Memory B cell (primary cell): ENCODE data around the gene TSPAN32.

Source experiments
- ATAC-seq: fragments of 150-1000 bp; cut with Tn5 transposase; 2 replicates; pipeline ENCODE4 v1.10.0; 2021; ENCODE audit warnings: low read depth, mild to moderate bottlenecking, moderate library complexity
- DNase-seq, 2 donors: peaks; one replicate each; pipeline ENCODE4 v3.0.0; 2022; ENCODE audit warnings: low spot score in 2 of 2
- H3K27ac Mint-ChIP-seq: one replicate; pipeline ENCODE4 v1.8.0; 2022; ENCODE audit warnings: mild to moderate bottlenecking, moderate library complexity, mixed read lengths
- H3K27me3 Mint-ChIP-seq: one replicate; pipeline ENCODE4 v1.8.0; 2022; ENCODE audit warnings: mixed read lengths
- H3K36me3 Mint-ChIP-seq: one replicate; pipeline ENCODE4 v1.8.0; 2022; ENCODE audit warnings: mild to moderate bottlenecking, mixed read lengths
- H3K4me1 Mint-ChIP-seq: one replicate; pipeline ENCODE4 v1.8.0; 2022; ENCODE audit warnings: mixed read lengths
- H3K4me3 Mint-ChIP-seq: one replicate; pipeline ENCODE4 v1.8.0; 2022; ENCODE audit warnings: mild to moderate bottlenecking, moderate library complexity, mixed read lengths
- H3K9me3 Mint-ChIP-seq: one replicate; pipeline ENCODE4 v1.8.0; 2022; ENCODE audit warnings: mixed read lengths

TSPAN32 gene

DNA sequence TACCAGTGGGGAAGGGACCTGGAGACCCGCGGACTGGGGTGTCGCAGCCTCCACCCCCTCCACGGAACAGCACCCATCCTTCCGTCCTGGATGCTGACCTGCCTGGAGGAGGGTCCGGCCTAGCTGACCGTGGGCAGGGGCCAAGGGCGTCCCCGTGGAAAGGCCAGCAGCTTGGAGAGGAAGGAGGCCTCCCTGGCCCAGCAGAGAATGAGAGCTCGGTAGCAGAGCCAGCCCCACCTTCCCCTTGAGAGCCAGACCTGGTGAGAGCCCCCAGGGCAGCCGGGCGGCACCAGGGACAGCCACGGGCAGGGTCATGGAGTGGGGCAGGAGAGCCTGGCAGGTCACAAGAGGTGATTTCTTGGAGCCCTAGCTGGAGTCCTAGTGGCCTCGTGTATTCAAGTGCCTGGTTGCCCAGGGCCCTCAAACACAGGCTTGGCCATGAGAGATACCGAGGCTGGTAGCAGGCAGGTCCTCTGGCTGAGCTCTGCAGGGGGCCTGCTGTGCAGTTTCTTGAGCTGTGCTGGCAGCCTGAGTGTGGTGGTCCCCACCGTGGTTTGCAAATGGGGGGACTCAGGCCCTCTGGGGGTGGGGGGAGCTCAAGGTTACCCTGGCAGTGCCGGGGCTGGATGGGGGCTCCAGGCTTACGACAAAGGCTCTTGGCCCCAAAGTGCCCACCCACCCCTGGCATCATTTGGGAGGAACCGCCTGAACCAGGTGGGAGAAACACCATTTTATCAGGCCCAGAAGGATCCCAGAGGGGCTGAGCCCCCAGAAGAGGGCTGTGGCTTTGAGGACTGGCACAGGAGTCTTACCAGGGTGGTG, 7.6 kb downstream of the TSPAN32 start:
- peaks cover 3% of the 10 kb centered on the region for H3K27me3 Mint-ChIP-seq
- no peak for DNase-seq
- H3K4me1 Mint-ChIP-seq: peaks cover 10% of the 10 kb centered on the region
- no peak overlapping the region for H3K4me3 Mint-ChIP-seq
- no peak for ATAC-seq
- H3K27ac Mint-ChIP-seq: no peak overlapping the region
- no peaks in the 10 kb centered on the region for H3K36me3 Mint-ChIP-seq
- H3K9me3 Mint-ChIP-seq: no peaks in the 10 kb centered on the region

DNA sequence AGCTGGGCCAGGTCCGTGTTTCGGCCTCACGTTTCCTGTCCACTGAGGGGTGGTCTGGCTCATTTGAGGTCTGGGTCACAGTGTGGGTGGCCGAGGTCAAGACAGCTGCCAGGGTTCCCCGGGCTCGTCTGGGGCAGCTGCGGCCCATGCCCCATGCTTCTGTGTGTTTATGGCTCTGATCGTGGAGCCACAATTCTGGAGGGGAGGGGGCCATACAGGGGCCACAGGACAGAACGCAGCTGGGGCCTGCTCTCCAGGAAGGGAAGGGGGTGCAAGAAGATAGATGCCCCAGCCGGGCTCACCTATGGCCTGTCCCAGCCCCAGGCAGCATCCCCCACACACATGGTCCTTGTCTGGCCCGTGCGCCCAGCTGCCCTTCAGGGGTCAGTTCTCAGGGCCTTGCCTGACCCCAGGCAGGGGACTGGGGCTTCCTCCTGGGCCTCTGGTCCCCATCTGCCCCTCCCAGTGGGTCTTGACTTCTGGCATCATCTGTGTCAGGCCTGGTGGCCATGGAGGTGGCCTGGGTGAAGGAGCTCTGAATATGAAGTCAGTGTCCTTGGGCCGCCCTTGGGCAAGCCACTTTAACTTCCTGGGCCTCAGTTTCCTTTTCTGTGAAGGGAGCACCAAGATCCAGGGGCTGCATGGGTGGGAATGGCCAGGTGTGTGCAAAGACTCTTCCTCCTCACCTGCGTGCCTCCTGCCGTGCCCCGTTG, 8.4 kb downstream of the TSPAN32 start:
- ATAC-seq: no peak
- Mint-ChIP-seq H3K4me3 (no peak overlapping the region), H3K36me3 (no peaks in the 10 kb centered on the region), H3K4me1 (peaks cover 10% of the 10 kb centered on the region), H3K27ac (no peak overlapping the region), H3K27me3 (peaks cover 5% of the 10 kb centered on the region), H3K9me3 (no peaks in the 10 kb centered on the region)
- DNase-seq: no peak

DNA sequence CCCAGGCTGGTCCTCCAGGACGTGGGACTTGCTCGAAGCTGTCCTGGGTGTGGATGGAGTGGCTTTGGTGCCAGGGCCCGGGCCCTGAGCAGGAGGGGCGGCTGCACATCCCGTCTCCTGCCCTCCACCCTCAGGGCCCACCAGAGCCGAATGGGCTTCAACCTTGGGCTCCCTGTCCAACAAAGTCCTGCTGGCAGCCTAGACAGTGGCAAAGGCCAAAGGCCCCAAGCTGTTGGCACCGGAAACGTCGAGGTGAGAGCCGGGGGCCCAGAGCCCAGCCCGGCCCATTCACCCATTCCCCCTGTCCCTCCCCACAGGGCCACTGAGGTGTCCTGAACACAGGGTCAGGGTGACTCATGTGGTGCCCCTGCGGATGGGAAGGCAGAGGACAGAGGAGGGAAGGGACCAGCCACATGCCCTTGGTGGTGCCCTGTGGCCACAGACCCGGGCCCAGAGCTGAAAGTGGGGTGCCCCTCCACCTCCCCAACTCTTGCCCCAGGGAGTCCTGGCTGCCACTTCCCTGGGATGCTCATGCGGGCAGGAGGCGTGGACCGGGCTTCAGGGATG, 9.1 kb downstream of the TSPAN32 start:
- no peak for ATAC-seq
- H3K4me3 Mint-ChIP-seq: no peak overlapping the region
- H3K4me1 Mint-ChIP-seq: peaks cover 6% of the 10 kb centered on the region
- H3K9me3 Mint-ChIP-seq: no peaks in the 10 kb centered on the region
- H3K27ac Mint-ChIP-seq: no peak overlapping the region
- H3K36me3 Mint-ChIP-seq: no peaks in the 10 kb centered on the region
- H3K27me3 Mint-ChIP-seq: peaks cover 5% of the 10 kb centered on the region
- no peak for DNase-seq

DNA sequence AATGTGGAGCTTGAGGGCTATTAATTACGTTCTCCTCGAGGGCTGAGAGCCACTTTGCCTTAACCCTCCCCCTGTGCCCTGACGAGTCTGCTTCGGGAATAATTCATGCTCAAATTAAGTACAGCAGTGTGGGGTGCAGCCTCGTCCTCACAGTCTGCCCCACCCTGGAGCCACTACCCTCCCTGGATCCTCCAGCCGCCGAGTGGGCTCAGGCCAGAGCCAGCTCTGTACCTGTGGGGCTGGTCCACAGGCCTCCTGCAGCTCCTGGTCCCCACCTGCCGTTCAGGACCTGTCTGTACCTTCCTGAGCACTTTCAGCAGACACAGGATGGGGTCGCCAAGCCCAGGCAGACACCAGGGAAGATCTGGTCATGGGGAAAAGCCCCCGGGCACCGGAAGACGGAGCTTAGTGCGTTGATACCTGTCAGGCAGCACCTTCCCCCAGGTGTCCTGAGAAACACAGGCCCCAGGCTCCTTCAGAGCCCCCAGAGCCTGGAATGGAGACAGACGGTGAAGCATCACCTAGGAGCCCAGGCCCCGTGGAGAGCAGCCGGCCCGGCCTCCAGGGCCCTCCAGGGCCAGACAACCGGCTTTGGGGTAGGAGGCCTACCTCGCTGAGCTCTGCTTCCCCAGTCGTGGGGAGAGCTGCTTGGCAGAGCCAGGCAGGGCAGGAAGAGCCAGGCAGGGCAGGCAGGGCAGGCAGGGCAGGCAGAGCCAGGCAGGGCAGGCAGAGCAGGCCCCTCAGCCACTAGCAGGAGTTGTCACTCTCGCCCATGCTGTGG, 9.7 kb downstream of the TSPAN32 start:
- Mint-ChIP-seq H3K27ac (no peak overlapping the region), H3K4me3 (no peak overlapping the region)

DNA sequence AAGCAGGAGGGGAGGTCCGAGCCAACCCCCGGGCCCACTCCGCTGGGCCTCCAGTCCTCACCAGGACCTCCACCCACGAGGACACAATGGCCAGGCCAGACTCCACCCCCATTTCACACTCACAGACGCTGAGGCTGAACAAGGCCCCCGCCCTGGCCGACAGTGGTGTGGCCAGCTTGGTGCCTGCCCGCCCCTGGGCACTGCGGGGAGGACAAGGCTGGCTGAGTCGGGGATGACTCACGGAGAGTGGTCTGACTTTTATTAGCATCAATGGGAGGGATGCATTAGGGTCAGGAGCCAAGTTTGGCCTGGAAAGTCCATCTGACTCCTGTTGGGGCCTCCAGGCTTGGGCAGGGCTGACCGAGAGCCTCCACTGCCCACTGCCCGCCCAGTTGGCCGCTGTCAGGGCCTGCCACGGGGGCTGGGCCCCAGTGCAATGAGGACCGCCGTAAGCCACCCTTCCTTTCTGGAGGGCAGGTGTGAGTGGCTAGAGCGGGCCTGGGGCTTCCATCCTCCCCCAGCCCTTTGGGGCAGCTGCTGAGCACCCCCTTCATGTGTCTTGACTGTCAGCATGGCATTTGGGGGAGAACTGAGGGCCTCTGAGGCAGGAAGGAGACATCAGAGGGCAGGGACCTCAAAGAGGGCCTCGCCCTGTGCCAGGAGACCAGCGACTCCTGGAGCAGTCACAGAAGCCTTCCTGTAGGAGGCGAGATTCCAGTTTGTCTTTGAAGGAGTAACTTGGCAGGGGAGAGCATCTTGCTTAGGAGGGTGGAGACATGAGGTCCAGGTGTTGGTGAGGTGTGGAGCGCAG, 10.6 kb downstream of the TSPAN32 start:
- H3K27ac Mint-ChIP-seq: no peak overlapping the region
- peaks cover 5% of the 10 kb centered on the region for H3K27me3 Mint-ChIP-seq
- DNase-seq: no peak
- H3K4me1 Mint-ChIP-seq: no peaks in the 10 kb centered on the region
- H3K9me3 Mint-ChIP-seq: no peaks in the 10 kb centered on the region
- no peak for ATAC-seq
- no peaks in the 10 kb centered on the region for H3K36me3 Mint-ChIP-seq
- no peak overlapping the region for H3K4me3 Mint-ChIP-seq

More for the DNA sequence above, 9.7 kb downstream of the TSPAN32 start:
- DNase-seq (no peak), ATAC-seq (no peak)
- Mint-ChIP-seq H3K36me3 (no peaks in the 10 kb centered on the region), H3K4me1 (peaks cover 1% of the 10 kb centered on the region), H3K27me3 (peaks cover 5% of the 10 kb centered on the region), H3K9me3 (no peaks in the 10 kb centered on the region)

- peaks cover 5% of the 10 kb centered on the region for H3K27me3 Mint-ChIP-seq
- H3K36me3 Mint-ChIP-seq: peaks cover 2% of the 10 kb centered on the region
- H3K27ac Mint-ChIP-seq: no peak overlapping the region
- no peaks in the 10 kb centered on the region for H3K9me3 Mint-ChIP-seq
- ATAC-seq: no peak
- no peak for DNase-seq
- H3K4me3 Mint-ChIP-seq: no peak overlapping the region
- no peaks in the 10 kb centered on the region for H3K4me1 Mint-ChIP-seq
Observed at GRCh38 chr11:2313051-2313951, 11.5 kb downstream of the TSPAN32 start.

DNA sequence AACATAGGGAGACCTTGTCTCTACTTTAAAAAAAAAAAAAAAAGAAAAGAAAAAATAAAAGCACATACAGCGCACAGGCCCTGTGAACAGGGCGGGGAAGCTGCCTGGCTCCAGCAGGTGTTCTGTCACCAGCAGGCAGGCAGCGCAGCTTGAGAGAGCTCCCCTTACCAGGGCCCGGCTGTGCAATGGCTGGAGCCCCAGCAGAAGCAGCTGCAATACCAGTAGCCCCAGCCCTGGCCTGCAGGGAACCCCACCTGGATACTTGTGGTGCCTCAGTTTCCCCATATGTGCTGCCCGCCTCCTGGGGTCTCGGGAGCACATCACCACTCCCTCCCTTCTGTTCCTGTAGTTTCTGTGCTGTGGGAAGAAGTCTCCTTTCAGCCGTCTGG, 12.3 kb downstream of the TSPAN32 start:
- Mint-ChIP-seq H3K36me3 (peaks cover 2% of the 10 kb centered on the region), H3K9me3 (no peaks in the 10 kb centered on the region), H3K27me3 (peaks cover 5% of the 10 kb centered on the region), H3K27ac (no peak overlapping the region), H3K4me3 (no peak overlapping the region), H3K4me1 (no peaks in the 10 kb centered on the region)
- ATAC-seq (no peak), DNase-seq (no peak)

DNA sequence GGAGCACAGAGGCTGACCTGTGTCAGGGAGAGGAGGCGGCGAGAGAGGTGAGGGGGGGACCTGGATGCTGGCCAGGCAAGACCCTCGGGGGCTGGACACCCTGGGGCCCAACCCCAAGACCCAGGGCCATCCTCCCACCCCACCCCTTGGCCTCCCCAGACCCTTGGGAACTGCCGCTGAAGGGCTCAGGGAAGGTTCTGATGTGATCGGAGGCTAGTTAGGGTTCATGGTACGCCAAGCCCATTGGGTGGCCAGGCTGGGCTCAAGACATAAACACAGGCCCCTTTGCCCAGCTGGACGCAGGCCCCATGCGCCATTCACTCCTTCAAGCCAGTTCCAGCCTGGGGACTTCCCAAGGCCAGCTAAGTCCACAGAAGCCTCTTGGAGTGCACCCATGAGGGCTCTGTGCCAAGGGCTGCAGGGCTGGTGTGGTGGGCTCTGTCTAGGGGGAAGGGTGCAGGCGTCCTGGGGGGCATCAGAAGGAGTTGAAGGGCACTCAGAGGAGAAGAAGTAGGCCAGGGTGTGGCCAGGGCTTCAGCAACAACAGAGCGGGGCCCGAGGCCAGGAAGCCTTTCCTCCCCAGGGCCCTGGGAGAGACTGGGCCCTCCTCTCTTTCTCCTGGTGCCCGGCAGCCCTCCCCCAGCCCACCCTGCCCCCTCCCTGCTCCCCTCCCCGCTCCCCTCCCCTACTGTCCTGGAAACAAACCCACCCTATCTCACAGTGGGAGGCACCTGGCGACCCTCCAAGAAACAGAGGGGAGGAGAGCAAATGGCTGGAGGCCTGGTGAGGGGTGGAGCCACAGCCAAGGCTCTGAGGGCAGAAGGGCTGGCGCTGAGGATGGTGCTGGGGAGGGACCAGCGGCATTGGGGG, 12.9 kb downstream of the TSPAN32 start:
- H3K27ac Mint-ChIP-seq: no peak overlapping the region
- H3K4me3 Mint-ChIP-seq: no peak overlapping the region
- peaks cover 2% of the 10 kb centered on the region for H3K36me3 Mint-ChIP-seq
- no peaks in the 10 kb centered on the region for H3K4me1 Mint-ChIP-seq
- ATAC-seq (no peak), DNase-seq (no peak)
- H3K9me3 Mint-ChIP-seq: no peaks in the 10 kb centered on the region
- peaks cover 6% of the 10 kb centered on the region for H3K27me3 Mint-ChIP-seq

GRCh38 chr11:2315395-2316168, 13.8 kb downstream of the TSPAN32 start:
- ATAC-seq (no peak), DNase-seq (no peak)
- Mint-ChIP-seq H3K9me3 (no peaks in the 10 kb centered on the region), H3K36me3 (peaks cover 2% of the 10 kb centered on the region), H3K4me3 (no peak overlapping the region), H3K4me1 (no peaks in the 10 kb centered on the region), H3K27me3 (peaks cover 6% of the 10 kb centered on the region), H3K27ac (no peak overlapping the region)

DNA sequence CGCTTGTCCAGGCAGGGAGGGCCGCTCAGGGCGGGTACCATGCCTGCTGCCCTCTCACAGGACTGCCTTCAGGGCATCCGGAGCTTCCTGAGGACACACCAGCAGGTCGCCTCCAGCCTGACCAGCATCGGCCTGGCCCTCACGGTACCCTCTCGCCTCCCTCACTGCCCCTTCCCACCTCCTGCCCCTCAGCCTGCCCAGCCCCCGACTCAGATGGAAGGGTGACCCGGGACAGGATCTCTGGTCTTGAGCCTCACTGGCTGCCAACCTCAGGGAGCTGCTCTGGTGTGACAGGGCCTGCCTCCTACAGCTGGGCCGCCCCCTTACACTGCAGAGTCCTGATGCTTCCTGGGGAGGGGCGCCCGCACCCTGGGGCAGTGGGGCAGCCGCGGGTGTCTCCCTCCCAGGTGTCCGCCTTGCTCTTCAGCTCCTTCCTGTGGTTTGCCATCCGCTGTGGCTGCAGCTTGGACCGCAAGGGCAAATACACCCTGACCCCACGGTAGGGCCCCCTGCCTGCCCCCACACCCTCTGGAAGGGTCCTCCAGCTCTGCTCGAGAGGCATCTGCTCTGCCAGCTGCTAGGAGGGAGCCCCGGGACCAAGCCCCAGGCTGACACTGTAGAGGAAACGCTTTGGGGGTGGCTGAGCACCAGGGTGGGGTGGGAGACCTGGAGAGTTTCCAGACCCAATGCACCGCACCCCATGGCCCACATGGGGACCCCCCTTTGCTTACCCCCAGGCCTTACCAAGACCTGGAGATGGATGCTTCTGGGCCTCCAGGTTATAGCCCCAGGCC, 14.6 kb downstream of the TSPAN32 start:
- no peak overlapping the region for H3K4me3 Mint-ChIP-seq
- H3K9me3 Mint-ChIP-seq: no peaks in the 10 kb centered on the region
- no peak overlapping the region for H3K27ac Mint-ChIP-seq

GRCh38 chr11:2316963-2317244, 15.1 kb downstream of the TSPAN32 start:
- H3K9me3 Mint-ChIP-seq: no peaks in the 10 kb centered on the region
- DNase-seq: no peak
- peaks cover 6% of the 10 kb centered on the region for H3K27me3 Mint-ChIP-seq
- H3K27ac Mint-ChIP-seq: no peak overlapping the region
- H3K4me1 Mint-ChIP-seq: no peaks in the 10 kb centered on the region
- no peak for ATAC-seq
- H3K4me3 Mint-ChIP-seq: no peak overlapping the region
- peaks cover 2% of the 10 kb centered on the region for H3K36me3 Mint-ChIP-seq

More for the DNA sequence above, 14.6 kb downstream of the TSPAN32 start:
- no peak for DNase-seq
- H3K27me3 Mint-ChIP-seq: peaks cover 6% of the 10 kb centered on the region
- ATAC-seq: no peak
- H3K36me3 Mint-ChIP-seq: peaks cover 2% of the 10 kb centered on the region
- no peaks in the 10 kb centered on the region for H3K4me1 Mint-ChIP-seq
